Measurements from ENCODE around the gene PRAME.
"Not testable (repeated sequence)": the region's sequence is repeated elsewhere in the genome, so short reads cannot be mapped to it uniquely, and the experiment has no call there.

The PRAME gene

GRCh38 chr22:22558972-22559603 is at the start of gene PRAME:
Gene PRAME (minus strand): TSS chr22:22559265. CDS start chr22:22556832, 2,433 bp downstream.
- DNase-seq = no peak

- DNase-seq = not testable (repeated sequence)
Measured at GRCh38 chr22:22608022-22608421, 49.0 kb upstream of the PRAME start.

GRCh38 chr22:22605074-22605404 is 46.0 kb upstream of the PRAME start:
- DNase-seq = no peak

- no peak for DNase-seq
Measured at GRCh38 chr22:22604326-22605073, 45.4 kb upstream of the PRAME start.

GRCh38 chr22:22603470-22603947 is 44.4 kb upstream of the PRAME start:
- DNase-seq = no peak

GRCh38 chr22:22600531-22601261 is 41.6 kb upstream of the PRAME start:
- DNase-seq = no peak

- DNase-seq = no peak
Measured at GRCh38 chr22:22599248-22599647, 40.2 kb upstream of the PRAME start.

GRCh38 chr22:22598144-22598543 is 39.1 kb upstream of the PRAME start:
- DNase-seq = no peak

- DNase-seq = no peak
Measured at GRCh38 chr22:22595001-22595835, 36.2 kb upstream of the PRAME start.

- no peak for DNase-seq
Measured at GRCh38 chr22:22593964-22594656, 35.0 kb upstream of the PRAME start.

GRCh38 chr22:22593250-22593649 is 34.2 kb upstream of the PRAME start:
- DNase-seq = no peak

- DNase-seq = no peak
Measured at GRCh38 chr22:22591348-22592299, 32.6 kb upstream of the PRAME start.

GRCh38 chr22:22590136-22590891 is 31.2 kb upstream of the PRAME start:
- DNase-seq = no peak

- no peak for DNase-seq
Measured at GRCh38 chr22:22588485-22589164, 29.6 kb upstream of the PRAME start.

GRCh38 chr22:22587577-22588188 is 28.6 kb upstream of the PRAME start:
- DNase-seq = no peak

GRCh38 chr22:22584722-22585121 is 25.7 kb upstream of the PRAME start:
- no peak for DNase-seq

- no peak for DNase-seq
Measured at GRCh38 chr22:22583030-22583429, 24.0 kb upstream of the PRAME start.

- not testable (repeated sequence) for DNase-seq
Measured at GRCh38 chr22:22581524-22581923, 22.5 kb upstream of the PRAME start.

All from cerebellar nuclear complex (tissue), 1 donor.